ENCODE measurements around the gene TAB2. TPM values are rescaled to one million over a fixed set of nuclear protein-coding genes. Genes with fewer than 3 reads are reported as not detected.

TAB2 gene, protein sequence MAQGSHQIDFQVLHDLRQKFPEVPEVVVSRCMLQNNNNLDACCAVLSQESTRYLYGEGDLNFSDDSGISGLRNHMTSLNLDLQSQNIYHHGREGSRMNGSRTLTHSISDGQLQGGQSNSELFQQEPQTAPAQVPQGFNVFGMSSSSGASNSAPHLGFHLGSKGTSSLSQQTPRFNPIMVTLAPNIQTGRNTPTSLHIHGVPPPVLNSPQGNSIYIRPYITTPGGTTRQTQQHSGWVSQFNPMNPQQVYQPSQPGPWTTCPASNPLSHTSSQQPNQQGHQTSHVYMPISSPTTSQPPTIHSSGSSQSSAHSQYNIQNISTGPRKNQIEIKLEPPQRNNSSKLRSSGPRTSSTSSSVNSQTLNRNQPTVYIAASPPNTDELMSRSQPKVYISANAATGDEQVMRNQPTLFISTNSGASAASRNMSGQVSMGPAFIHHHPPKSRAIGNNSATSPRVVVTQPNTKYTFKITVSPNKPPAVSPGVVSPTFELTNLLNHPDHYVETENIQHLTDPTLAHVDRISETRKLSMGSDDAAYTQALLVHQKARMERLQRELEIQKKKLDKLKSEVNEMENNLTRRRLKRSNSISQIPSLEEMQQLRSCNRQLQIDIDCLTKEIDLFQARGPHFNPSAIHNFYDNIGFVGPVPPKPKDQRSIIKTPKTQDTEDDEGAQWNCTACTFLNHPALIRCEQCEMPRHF
- total RNA-seq = 10 to 100 TPM; 63.7 to 73.5 (median 69.2) TPM

DNA sequence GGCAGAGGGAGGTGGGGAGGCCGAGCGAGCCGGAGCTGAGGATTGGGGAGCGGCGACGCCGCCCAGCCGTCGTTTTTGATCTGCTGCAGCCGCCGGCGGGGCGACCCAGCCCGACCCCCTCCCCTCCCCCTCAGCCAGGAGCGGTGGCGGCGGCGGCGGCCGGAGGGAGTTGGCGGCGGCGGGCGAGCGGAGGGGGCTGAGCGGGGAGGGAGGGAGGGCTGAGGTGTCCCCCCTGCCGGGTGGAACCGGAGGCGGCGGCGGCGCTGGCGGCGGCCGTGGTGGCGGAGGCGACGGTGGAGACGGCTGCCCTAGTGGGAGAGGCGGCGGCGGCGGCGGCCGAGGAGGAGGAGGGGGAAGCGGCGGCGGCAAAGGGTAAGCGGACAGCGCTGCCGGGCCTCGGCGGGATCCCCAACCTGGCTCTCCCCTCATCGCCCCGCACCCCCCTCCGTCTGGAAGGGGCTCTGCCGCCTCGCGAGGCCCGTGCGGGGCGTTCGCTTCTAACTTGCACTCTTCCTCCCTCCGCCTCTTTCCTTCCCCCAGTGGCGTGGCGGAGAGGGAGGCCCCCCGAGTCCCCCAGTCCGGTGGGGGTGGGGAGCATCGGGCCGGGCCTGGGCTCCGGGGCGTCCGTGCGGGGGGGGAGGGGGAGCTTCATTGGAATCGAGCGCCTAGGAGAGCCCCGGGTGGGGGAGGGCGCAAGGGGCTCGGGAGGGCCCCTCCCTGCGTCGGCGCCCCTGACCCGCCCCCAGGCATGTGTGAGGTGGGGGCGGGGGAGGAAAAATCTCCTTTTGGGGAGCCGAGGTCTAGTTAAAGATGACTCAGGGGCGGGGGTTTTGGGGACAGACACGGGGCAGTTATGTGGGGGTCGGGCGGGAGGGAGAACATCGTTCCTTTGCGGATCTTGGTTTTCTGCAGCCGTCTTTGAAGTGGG lies at the start of gene TAB2:
TSS of gene TAB2 (plus strand) at position 69 of the 928 bp plus-strand sequence. CDS start 52,286 bp downstream, outside the sequence.
- ATAC-seq = peak; percentile 32 to 64

DNA sequence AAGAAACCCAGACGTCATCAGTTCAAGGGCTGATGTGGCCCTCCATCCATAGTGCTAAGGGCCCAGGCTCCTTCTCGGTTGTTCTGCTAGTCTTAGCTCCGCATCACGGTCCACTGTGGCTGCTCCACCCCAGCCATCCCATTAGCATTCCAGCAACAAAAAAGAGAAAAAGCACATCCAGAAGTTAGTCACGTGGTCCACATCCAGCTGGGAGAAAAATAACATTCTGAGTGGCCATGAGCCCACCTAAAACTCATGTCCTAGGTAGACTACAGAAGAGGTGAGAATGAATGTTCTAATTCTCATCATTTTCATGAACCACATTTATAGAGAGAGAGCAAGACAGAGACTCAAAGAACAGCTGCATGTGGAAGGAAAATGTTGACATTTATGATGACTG lies 49.4 kb upstream of the TAB2 start:
- H3K9me3 ChIP-seq = no peaks in the 10 kb centered on the region
- no peaks in the 10 kb centered on the region for H3K27me3 ChIP-seq
- intact Hi-C loops (cut with DNase I; ENCODE audit: low total_unique reads) = no loop called here

More for the DNA sequence above, at the start of gene TAB2:
- peak within 1 kb of the TSS; percentile 89 to 98 (median 96) for H3K4me3 ChIP-seq
- peak within 1 kb of the TSS; percentile 94 to 98 (median 96) for H3K27ac ChIP-seq
- TF ChIP-seq POLR2A (IDR thresholded peaks at IDR 0.05) = peak in 1 of 2 donors; percentile 3
- TF ChIP-seq, protein P1, sequence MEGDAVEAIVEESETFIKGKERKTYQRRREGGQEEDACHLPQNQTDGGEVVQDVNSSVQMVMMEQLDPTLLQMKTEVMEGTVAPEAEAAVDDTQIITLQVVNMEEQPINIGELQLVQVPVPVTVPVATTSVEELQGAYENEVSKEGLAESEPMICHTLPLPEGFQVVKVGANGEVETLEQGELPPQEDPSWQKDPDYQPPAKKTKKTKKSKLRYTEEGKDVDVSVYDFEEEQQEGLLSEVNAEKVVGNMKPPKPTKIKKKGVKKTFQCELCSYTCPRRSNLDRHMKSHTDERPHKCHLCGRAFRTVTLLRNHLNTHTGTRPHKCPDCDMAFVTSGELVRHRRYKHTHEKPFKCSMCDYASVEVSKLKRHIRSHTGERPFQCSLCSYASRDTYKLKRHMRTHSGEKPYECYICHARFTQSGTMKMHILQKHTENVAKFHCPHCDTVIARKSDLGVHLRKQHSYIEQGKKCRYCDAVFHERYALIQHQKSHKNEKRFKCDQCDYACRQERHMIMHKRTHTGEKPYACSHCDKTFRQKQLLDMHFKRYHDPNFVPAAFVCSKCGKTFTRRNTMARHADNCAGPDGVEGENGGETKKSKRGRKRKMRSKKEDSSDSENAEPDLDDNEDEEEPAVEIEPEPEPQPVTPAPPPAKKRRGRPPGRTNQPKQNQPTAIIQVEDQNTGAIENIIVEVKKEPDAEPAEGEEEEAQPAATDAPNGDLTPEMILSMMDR (IDR thresholded peaks at IDR 0.05 in 4 of 5, conservative IDR thresholded peaks at IDR 0.05 in 1 of 5) = no peak
- peaks cover 0 to 2% (median 0%) of the 10 kb centered on the region in 3 donors for H3K27me3 ChIP-seq
- DNase-seq = peak; percentile 17 to 37
- in situ Hi-C loops (cut with MboI; ENCODE audit: low sequenced_read_pairs in 4 of 4) = loop anchor here in 1 of 4 donors (25.0 kb wide), 1 partner anchor 94 kb away; the partner anchor contains the start of gene SUMO4
- H3K36me3 ChIP-seq = no peaks in the 10 kb centered on the region
- peaks cover 24 to 38% of the 10 kb centered on the region in 2 donors for H3K4me1 ChIP-seq
- no peaks in the 10 kb centered on the region for H3K9me3 ChIP-seq
- intact Hi-C loops (cut with DNase I; ENCODE audit: low total_unique reads) = loop anchor here (1.0 to 2.0 kb wide), 2 partner anchors 93 to 330 kb away; partner anchors contain the start of gene KATNA1

DNA sequence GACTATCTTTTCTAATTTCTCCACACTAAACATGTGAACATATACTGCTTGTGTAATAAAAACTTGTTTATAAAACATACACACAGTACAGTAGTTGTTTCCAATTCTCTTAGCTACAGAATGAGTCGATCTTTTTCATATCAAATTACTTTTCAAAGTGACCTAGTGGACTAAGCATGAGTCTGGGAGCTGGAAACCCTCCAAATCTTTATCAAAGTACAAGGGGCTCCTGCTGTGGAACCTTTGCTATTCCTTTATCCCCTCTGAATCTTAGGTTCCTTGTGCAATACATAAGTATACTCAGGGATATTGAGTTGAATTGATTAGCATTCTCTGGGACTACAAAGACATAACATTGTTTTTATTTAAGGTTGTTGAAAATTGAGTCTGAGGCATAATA lies 48.7 kb upstream of the TAB2 start:
- Histone ChIP-seq H3K36me3 (no peaks in the 10 kb centered on the region), H3K27me3 (no peaks in the 10 kb centered on the region), H3K4me3 (no peak overlapping the region), H3K4me1 (no peaks in the 10 kb centered on the region), H3K27ac (no peak overlapping the region), H3K9me3 (no peaks in the 10 kb centered on the region)
- ATAC-seq (no peak), DNase-seq (no peak)
- in situ Hi-C loops (cut with MboI; ENCODE audit: low sequenced_read_pairs in 4 of 4) (no loop called here), intact Hi-C loops (cut with DNase I; ENCODE audit: low total_unique reads) (no loop called here)
- TF ChIP-seq POLR2A (IDR thresholded peaks at IDR 0.05) = no peak
- TF ChIP-seq, protein P1 (IDR thresholded peaks at IDR 0.05 in 4 of 5, conservative IDR thresholded peaks at IDR 0.05 in 1 of 5) = no peak

More for the DNA sequence above, 49.4 kb upstream of the TAB2 start:
- in situ Hi-C loops (cut with MboI; ENCODE audit: low sequenced_read_pairs in 4 of 4) = no loop called here
- Histone ChIP-seq H3K4me3 (no peak overlapping the region), H3K27ac (no peak overlapping the region), H3K4me1 (no peaks in the 10 kb centered on the region), H3K36me3 (no peaks in the 10 kb centered on the region)
- DNase-seq = no peak
- no peak for ATAC-seq
- TF ChIP-seq, protein P1 (IDR thresholded peaks at IDR 0.05 in 4 of 5, conservative IDR thresholded peaks at IDR 0.05 in 1 of 5) = no peak
- no peak for TF ChIP-seq POLR2A (IDR thresholded peaks at IDR 0.05)

DNA sequence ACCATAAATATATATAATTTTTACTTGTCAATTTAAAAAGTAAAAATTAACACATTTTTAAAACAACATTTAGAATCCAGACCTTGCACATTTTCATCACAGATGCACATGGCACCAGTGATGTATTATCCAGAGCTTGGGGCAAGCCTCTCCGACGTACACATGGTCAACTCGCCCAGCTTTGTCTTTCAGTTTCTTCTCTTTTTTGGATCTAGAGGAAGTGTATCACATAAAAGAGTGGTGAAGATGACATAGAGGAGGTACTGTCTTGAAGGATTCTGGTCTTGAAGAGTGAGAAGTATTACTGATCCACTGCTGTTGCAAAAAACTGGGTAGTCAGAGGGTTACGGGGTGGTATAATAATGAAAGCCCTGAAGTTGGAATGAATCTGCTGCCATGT lies 46.9 kb upstream of the TAB2 start:
- Histone ChIP-seq H3K27me3 (no peaks in the 10 kb centered on the region), H3K9me3 (no peaks in the 10 kb centered on the region), H3K4me3 (no peak overlapping the region), H3K36me3 (no peaks in the 10 kb centered on the region), H3K27ac (no peak overlapping the region), H3K4me1 (no peaks in the 10 kb centered on the region)
- ATAC-seq (no peak), DNase-seq (no peak)
- intact Hi-C loops (cut with DNase I; ENCODE audit: low total_unique reads) = no loop called here
- in situ Hi-C loops (cut with MboI; ENCODE audit: low sequenced_read_pairs in 4 of 4) = no loop called here
- TF ChIP-seq POLR2A (IDR thresholded peaks at IDR 0.05) = no peak
- TF ChIP-seq, protein P1 (IDR thresholded peaks at IDR 0.05 in 4 of 5, conservative IDR thresholded peaks at IDR 0.05 in 1 of 5) = no peak
